CD14-positive monocyte (primary cell): ENCODE results near the gene ENO1. TPM values are rescaled to one million over a fixed set of nuclear protein-coding genes. Genes with fewer than 3 reads are reported as not detected.

Experiments used
- DNase-seq, 3 donors: peaks; one replicate each; pipeline ENCODE4 v3.0.0-alpha.2; 2011 to 2022
- H2AFZ ChIP-seq: 2 replicates; pipeline ENCODE4 v1.6.0; 2012; ENCODE audit warnings: mild to moderate bottlenecking, low read depth, low read length, inconsistent platforms; ENCODE audit not compliant: insufficient read depth, poor library complexity, severe bottlenecking
- H3K27ac ChIP-seq, 2 donors: 1 replicate in 1 of 2; 2 replicates in 1 of 2; pipeline ENCODE4 v1.5.1; 2012 to 2013; ENCODE audit warnings: low read length in 2 of 2, control low read depth in 1 of 2, inconsistent platforms in 1 of 2, low read depth in 1 of 2, mild to moderate bottlenecking in 1 of 2
- H3K27me3 ChIP-seq, 2 donors: one replicate each; pipeline versions ENCODE4 v1.6.0 to v1.6.1; 2011 to 2013; ENCODE audit warnings: low read length in 2 of 2; ENCODE audit not compliant: control insufficient read depth in 2 of 2, insufficient read depth in 2 of 2
- H3K36me3 ChIP-seq, 2 donors: replicated peaks in 1 of 2; 1 replicate in 1 of 2; 2 replicates in 1 of 2; pipeline versions ENCODE4 v1.5.1 to v1.6.1; 2012 to 2013; ENCODE audit warnings: low read length in 2 of 2, control low read depth in 1 of 2, inconsistent platforms in 1 of 2, mild to moderate bottlenecking in 1 of 2; ENCODE audit not compliant: insufficient read depth in 2 of 2, control insufficient read depth in 1 of 2
- H3K4me1 ChIP-seq, 2 donors: 1 replicate in 1 of 2; 2 replicates in 1 of 2; pipeline versions ENCODE4 v1.5.1 to v1.6.1; 2012 to 2013; ENCODE audit warnings: low read length in 2 of 2, control low read depth in 1 of 2, inconsistent platforms in 1 of 2, mild to moderate bottlenecking in 1 of 2, moderate library complexity in 1 of 2; ENCODE audit not compliant: insufficient read depth in 2 of 2, control insufficient read depth in 1 of 2
- H3K4me2 ChIP-seq: replicated peaks from 2 replicates; pipeline ENCODE3; 2012; ENCODE audit warnings: low read length, moderate library complexity, mild to moderate bottlenecking; ENCODE audit not compliant: poor library complexity, severe bottlenecking; ENCODE audit errors: extremely low read depth
- H3K4me3 ChIP-seq, 3 experiments: fragments of 200-600 bp in 1 of 3; sonication (generic) in 1 of 3; replicated peaks in 1 of 3; 1 replicate in 2 of 3; 2 replicates in 1 of 3; pipeline ENCODE4 v1.5.1; 2011 to 2013; ENCODE audit warnings: low read length in 3 of 3, mild to moderate bottlenecking in 3 of 3, control low read depth in 2 of 3, low read depth in 2 of 3, inconsistent platforms in 1 of 3, moderate library complexity in 1 of 3
- H3K79me2 ChIP-seq: 2 replicates; pipeline ENCODE4 v1.6.0; 2012; ENCODE audit warnings: mild to moderate bottlenecking, control low read depth, inconsistent platforms, low read length, moderate library complexity; ENCODE audit not compliant: insufficient read depth
- H3K9ac ChIP-seq: 2 replicates; pipeline ENCODE4 v1.6.0; 2017; ENCODE audit warnings: low read length, mild to moderate bottlenecking; ENCODE audit not compliant: insufficient read depth, poor library complexity, severe bottlenecking
- H3K9me3 ChIP-seq, 2 donors: replicated peaks in 1 of 2; 1 replicate in 1 of 2; 2 replicates in 1 of 2; pipeline versions ENCODE4 v1.5.1 to v1.6.1; 2012 to 2013; ENCODE audit warnings: low read length in 2 of 2, control low read depth in 1 of 2; ENCODE audit not compliant: control insufficient read depth in 1 of 2, insufficient read depth in 1 of 2
- H4K20me1 ChIP-seq: 2 replicates; pipeline ENCODE4 v1.6.0; 2012; ENCODE audit warnings: mild to moderate bottlenecking, low read length, control low read depth, moderate library complexity; ENCODE audit not compliant: insufficient read depth
- H3K27ac Mint-ChIP-seq, 7 donors: one replicate each; pipeline ENCODE4 v1.8.0; 2020; ENCODE audit warnings: mild to moderate bottlenecking in 7 of 7, mixed read lengths in 7 of 7, moderate library complexity in 6 of 7, inconsistent platforms in 2 of 7
- H3K27me3 Mint-ChIP-seq, 3 donors: one replicate each; pipeline ENCODE4 v1.8.0; 2021 to 2022; ENCODE audit warnings: low read depth in 3 of 3, mild to moderate bottlenecking in 3 of 3, mixed read lengths in 3 of 3, moderate library complexity in 3 of 3, inconsistent platforms in 1 of 3
- H3K36me3 Mint-ChIP-seq, 2 donors: one replicate each; pipeline ENCODE4 v1.8.0; 2020; ENCODE audit warnings: mixed read lengths in 2 of 2, inconsistent platforms in 1 of 2, mild to moderate bottlenecking in 1 of 2
- H3K4me1 Mint-ChIP-seq: one replicate; pipeline ENCODE4 v1.8.0; 2020; ENCODE audit warnings: mild to moderate bottlenecking, mixed read lengths
- H3K4me3 Mint-ChIP-seq, 2 donors: one replicate each; pipeline ENCODE4 v1.8.0; 2020; ENCODE audit warnings: mild to moderate bottlenecking in 2 of 2, mixed read lengths in 2 of 2, moderate library complexity in 1 of 2
- H3K9me3 Mint-ChIP-seq, 7 donors: one replicate each; pipeline ENCODE4 v1.8.0; 2020 to 2022; ENCODE audit warnings: mixed read lengths in 7 of 7, mild to moderate bottlenecking in 6 of 7, moderate library complexity in 6 of 7, inconsistent platforms in 2 of 7
- CTCF ChIP-seq: fragments of 200-600 bp; IDR thresholded peaks from one replicate; pipeline ENCODE4 v1.8.0; 2022; ENCODE audit warnings: antibody characterized with exemption, mild to moderate bottlenecking
- whole genome bisulfite sequencing: methylation state at CpG from one replicate; pipeline ENCODE4 v1.1.5; 2013; ENCODE audit warnings: missing lambda C conversion rate; ENCODE audit not compliant: insufficient coverage; 5-methylcytosine and 5-hydroxymethylcytosine counted together
- intact Hi-C, 2 donors: fragments of 100-400 bp; cut with micrococcal nuclease; formaldehyde crosslinking; loops; one replicate each; pipeline versions ENCODE4 v1.15.0 to v1.15.1; 2023
- polyA plus RNA-seq, 3 donors: library from polyadenylated mRNA; depleted of rRNA in 1 of 3; unstranded in 2 of 3; stranded (reverse) in 1 of 3; fragments of 300-500 nt in 2 of 3; fragments of >200 nt in 1 of 3; fragmentation: Illumina TruSeq in 2 of 3; gene quantifications; 1 replicate in 2 of 3; 2 replicates in 1 of 3; pipeline ENCODE4 v1.2.3, GENCODE V29; 2012 to 2021

The ENO1 gene
- polyA plus RNA-seq, 3 donors, result 525 to 1,573 (median 1,458) TPM

GRCh38 chr1:8854240-8854639 is 24.2 kb downstream of the ENO1 start:
- Histone ChIP-seq H3K4me3 (no peak overlapping the region), H3K27me3 (no peaks in the 10 kb centered on the region), H2AFZ (no peak overlapping the region), H3K9ac (no peak overlapping the region), H3K36me3 (peaks cover 26 to 37% of the 10 kb centered on the region in 2 donors), H3K4me2 (no peak overlapping the region), H3K9me3 (no peaks in the 10 kb centered on the region), H3K79me2 (peaks cover 4% of the 10 kb centered on the region), H4K20me1 (peaks cover 25% of the 10 kb centered on the region), H3K27ac (no peak overlapping the region), H3K4me1 (peaks cover 4 to 6% of the 10 kb centered on the region in 2 donors)
- peaks cover 0 to 2% (median 0%) of the 10 kb centered on the region in 3 donors for H3K27me3 Mint-ChIP-seq
- no peak overlapping the region for H3K4me3 Mint-ChIP-seq
- DNase-seq, result no peak
- H3K36me3 Mint-ChIP-seq, result peaks cover 28 to 49% of the 10 kb centered on the region in 2 donors
- intact Hi-C loops, result no loop called here
- peaks cover 13% of the 10 kb centered on the region for H3K4me1 Mint-ChIP-seq
- peaks cover 0 to 3% (median 2%) of the 10 kb centered on the region in 7 donors for H3K9me3 Mint-ChIP-seq
- no peak overlapping the region for H3K27ac Mint-ChIP-seq
- no peak for TF ChIP-seq CTCF
- 100% methylated on average over 7 of the region's 7 CpGs for WGBS

DNA sequence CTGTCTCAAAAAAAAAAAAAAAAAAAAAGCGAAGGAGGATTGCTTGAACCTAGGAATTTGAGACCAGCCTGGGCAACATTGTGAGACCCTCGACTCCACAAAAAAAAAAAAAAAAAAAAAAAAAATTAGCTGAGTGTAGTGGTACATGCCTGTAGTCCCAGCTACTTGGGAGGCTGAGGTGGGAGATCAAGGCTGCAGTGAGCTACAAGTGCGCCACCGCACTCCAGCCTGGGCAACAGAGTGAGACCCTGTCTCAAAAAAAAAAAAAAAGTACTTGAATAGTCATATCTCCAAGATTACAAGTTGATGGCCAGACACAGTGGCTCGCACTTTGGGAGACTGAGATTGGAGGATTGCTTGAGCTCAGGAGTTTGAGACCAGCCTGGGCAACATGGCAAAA is 27.4 kb downstream of the ENO1 start:
- no peak overlapping the region for H2AFZ ChIP-seq
- no peak for TF ChIP-seq CTCF
- peaks cover 0 to 6% of the 10 kb centered on the region in 2 donors for H3K36me3 ChIP-seq
- H4K20me1 ChIP-seq, result no peaks in the 10 kb centered on the region
- no peak overlapping the region for H3K4me3 ChIP-seq
- H3K27me3 ChIP-seq, result no peaks in the 10 kb centered on the region
- no peak overlapping the region for H3K9ac ChIP-seq
- H3K27ac ChIP-seq, result no peak overlapping the region
- H3K27me3 Mint-ChIP-seq, result peaks cover 0 to 2% (median 1%) of the 10 kb centered on the region in 3 donors
- no peaks in the 10 kb centered on the region for H3K4me1 ChIP-seq
- intact Hi-C loops, result no loop called here
- no peak overlapping the region for H3K4me2 ChIP-seq
- peaks cover 6 to 18% of the 10 kb centered on the region in 2 donors for H3K36me3 Mint-ChIP-seq
- peaks cover 0 to 2% (median 0%) of the 10 kb centered on the region in 7 donors for H3K9me3 Mint-ChIP-seq
- no peak overlapping the region for H3K4me3 Mint-ChIP-seq
- no CpG with 5 or more reads among the region's 5 CpGs for WGBS
- no peak for DNase-seq
- peaks cover 3% of the 10 kb centered on the region for H3K4me1 Mint-ChIP-seq
- H3K79me2 ChIP-seq, result no peaks in the 10 kb centered on the region
- no peak overlapping the region for H3K27ac Mint-ChIP-seq
- H3K9me3 ChIP-seq, result no peaks in the 10 kb centered on the region
